Natural killer cell (primary cell): Measurements from ENCODE around the gene HERC6. TPM values are rescaled to one million over a fixed set of nuclear protein-coding genes. Genes with fewer than 3 reads are reported as not detected.

Experiments
- ATAC-seq, 3 donors: fragments of 150-1000 bp in 2 of 3; fragments of 200-7000 bp in 1 of 3; cut with Tn5 transposase; 1 replicate in 1 of 3; 2 replicates in 2 of 3; pipeline ENCODE4 v1.10.0; 2021; ENCODE audit warnings: mild to moderate bottlenecking in 2 of 3, moderate library complexity in 2 of 3
- DNase-seq, 2 donors: peaks; one replicate each; pipeline versions ENCODE4 v3.0.0 to v3.0.0-alpha.2; 2013 to 2021; ENCODE audit warnings: mixed read lengths in 1 of 2
- H3K27ac ChIP-seq: one replicate; pipeline ENCODE4 v1.5.1; 2013; ENCODE audit warnings: mild to moderate bottlenecking, low read length
- H3K27me3 ChIP-seq: one replicate; pipeline ENCODE4 v1.6.1; 2013; ENCODE audit warnings: low read length; ENCODE audit not compliant: control insufficient read depth, insufficient read depth
- H3K36me3 ChIP-seq: one replicate; pipeline ENCODE4 v1.6.1; 2013; ENCODE audit warnings: low read length; ENCODE audit not compliant: control insufficient read depth, insufficient read depth
- H3K4me1 ChIP-seq: one replicate; pipeline ENCODE4 v1.6.1; 2013; ENCODE audit warnings: low read length; ENCODE audit not compliant: control insufficient read depth, insufficient read depth
- H3K4me3 ChIP-seq: one replicate; pipeline ENCODE4 v1.5.1; 2013; ENCODE audit warnings: low read length
- H3K9me3 ChIP-seq: one replicate; pipeline ENCODE4 v1.6.1; 2013; ENCODE audit warnings: low read length; ENCODE audit not compliant: control insufficient read depth, insufficient read depth
- H3K27ac Mint-ChIP-seq, 2 donors: one replicate each; pipeline ENCODE4 v1.8.0; 2022; ENCODE audit warnings: mild to moderate bottlenecking in 2 of 2, mixed read lengths in 2 of 2, moderate library complexity in 1 of 2
- H3K27me3 Mint-ChIP-seq, 2 donors: one replicate each; pipeline ENCODE4 v1.8.0; 2022; ENCODE audit warnings: low read depth in 2 of 2, mixed read lengths in 2 of 2
- H3K36me3 Mint-ChIP-seq: one replicate; pipeline ENCODE4 v1.8.0; 2022; ENCODE audit warnings: mixed read lengths
- H3K4me1 Mint-ChIP-seq, 2 donors: one replicate each; pipeline ENCODE4 v1.8.0; 2022; ENCODE audit warnings: mixed read lengths in 2 of 2
- H3K4me3 Mint-ChIP-seq: one replicate; pipeline ENCODE4 v1.8.0; 2022; ENCODE audit warnings: mild to moderate bottlenecking, moderate library complexity, mixed read lengths
- H3K9me3 Mint-ChIP-seq, 2 donors: one replicate each; pipeline ENCODE4 v1.8.0; 2022; ENCODE audit warnings: mixed read lengths in 2 of 2
- CTCF ChIP-seq: fragments of 200-600 bp; IDR thresholded peaks from one replicate; pipeline ENCODE4 v1.8.0; 2022; ENCODE audit warnings: antibody characterized with exemption
- WGBS: methylation state at CpG from one replicate; pipeline ENCODE4 v1.1.7; 2013; ENCODE audit warnings: missing lambda C conversion rate; ENCODE audit not compliant: insufficient coverage; 5-methylcytosine and 5-hydroxymethylcytosine counted together
- intact Hi-C: fragments of 100-400 bp; cut with micrococcal nuclease; formaldehyde crosslinking; loops from one replicate; pipeline ENCODE4 v1.14.2; 2022
- total RNA-seq, 4 donors: library from RNA; stranded (reverse); fragments of 120-200 nt in 1 of 4; gene quantifications; one replicate each; pipeline versions ENCODE4 v1.2.3 to v1.2.4, GENCODE V29; 2013 to 2022

Gene HERC6
- total RNA-seq, 3 donors from 2014 or later (not counting 1 experiment from before 2014, with no cell fraction given), result 8.3 to 18.0 (median 17.5) TPM

GRCh38 chr4:88456670-88457306, 78.1 kb downstream of the HERC6 start, which contains the start of gene HERC5:
HERC5 (plus strand) TSS chr4:88457119; CDS start chr4:88457270, 151 bp downstream.
- DNase-seq, result peak; percentile 92 to 96
- H3K27ac Mint-ChIP-seq, result peak within 1 kb of the TSS; percentile 95 to 97
- peak within 1 kb of the TSS; percentile 81 for H3K27ac ChIP-seq
- WGBS, result under 1% methylated on average over 57 of the region's 57 CpGs
- H3K9me3 ChIP-seq, result no peaks in the 10 kb centered on the region
- H3K36me3 Mint-ChIP-seq, result peaks cover 7% of the 10 kb centered on the region
- peaks cover 11% of the 10 kb centered on the region for H3K4me1 ChIP-seq
- H3K4me1 Mint-ChIP-seq, result peaks cover 24 to 26% of the 10 kb centered on the region in 2 donors
- intact Hi-C loops, result loop anchor here (1.0 to 10.0 kb wide), 4 partner anchors 77 to 1452 kb away; partner anchors contain the start of genes HERC3 and PPM1K
- TF ChIP-seq CTCF, result no peak
- H3K4me3 ChIP-seq, result peak within 1 kb of the TSS; percentile 95
- H3K4me3 Mint-ChIP-seq, result peak within 1 kb of the TSS; percentile 100
- no peaks in the 10 kb centered on the region for H3K27me3 ChIP-seq
- no peaks in the 10 kb centered on the region for H3K36me3 ChIP-seq
- ATAC-seq, result peak; percentile 91 to 98 (median 94)
- H3K9me3 Mint-ChIP-seq, result peaks cover 0 to 2% of the 10 kb centered on the region in 2 donors
- H3K27me3 Mint-ChIP-seq, result no peaks in the 10 kb centered on the region

GRCh38 chr4:88457307-88458103, 78.9 kb downstream of the HERC6 start:
- H3K9me3 Mint-ChIP-seq, result peaks cover 0 to 2% of the 10 kb centered on the region in 2 donors
- intact Hi-C loops, result loop anchor here (1.0 to 10.0 kb wide), 4 partner anchors 78 to 1453 kb away; partner anchors contain the start of genes HERC3 and PPM1K

GRCh38 chr4:88458104-88458740, 79.6 kb downstream of the HERC6 start:
- no peaks in the 10 kb centered on the region for H3K27me3 ChIP-seq
- Mint-ChIP-seq H3K4me1 (peaks cover 24 to 26% of the 10 kb centered on the region in 2 donors), H3K27me3 (no peaks in the 10 kb centered on the region), H3K27ac (peak overlapping the region; percentile 95 to 97), H3K9me3 (peaks cover 0 to 2% of the 10 kb centered on the region in 2 donors), H3K36me3 (peaks cover 7% of the 10 kb centered on the region), H3K4me3 (peak overlapping the region; percentile 100)
- no peak for TF ChIP-seq CTCF
- ATAC-seq (no peak), DNase-seq (no peak)
- H3K4me3 ChIP-seq, result peak overlapping the region; percentile 95
- intact Hi-C loops, result loop anchor here (5.0 to 10.0 kb wide), 2 partner anchors 134 to 1453 kb away; partner anchors contain the start of gene HERC3
- WGBS, result 50% methylated on average over 4 of the region's 7 CpGs
- H3K4me1 ChIP-seq, result peaks cover 11% of the 10 kb centered on the region
- no peaks in the 10 kb centered on the region for H3K9me3 ChIP-seq
- H3K36me3 ChIP-seq, result peaks cover 4% of the 10 kb centered on the region
- peak overlapping the region; percentile 12 for H3K27ac ChIP-seq

More at GRCh38 chr4:88457307-88458103, 78.9 kb downstream of the HERC6 start:
- H3K27me3 ChIP-seq, result no peaks in the 10 kb centered on the region
- Mint-ChIP-seq H3K4me3 (peak overlapping the region; percentile 100), H3K27ac (peak overlapping the region; percentile 95 to 97), H3K36me3 (peaks cover 7% of the 10 kb centered on the region), H3K4me1 (peaks cover 24 to 26% of the 10 kb centered on the region in 2 donors), H3K27me3 (no peaks in the 10 kb centered on the region)
- no peaks in the 10 kb centered on the region for H3K36me3 ChIP-seq
- WGBS, result 10% methylated on average over 74 of the region's 75 CpGs
- DNase-seq, result no peak
- no peaks in the 10 kb centered on the region for H3K9me3 ChIP-seq
- peak overlapping the region; percentile 12 for H3K27ac ChIP-seq
- H3K4me3 ChIP-seq, result peak overlapping the region; percentile 95
- ATAC-seq, result peak; percentile 49 to 59 (median 49)
- TF ChIP-seq CTCF, result no peak
- H3K4me1 ChIP-seq, result peaks cover 11% of the 10 kb centered on the region
